ENCODE measurements around the gene HSPA4.

DNA sequence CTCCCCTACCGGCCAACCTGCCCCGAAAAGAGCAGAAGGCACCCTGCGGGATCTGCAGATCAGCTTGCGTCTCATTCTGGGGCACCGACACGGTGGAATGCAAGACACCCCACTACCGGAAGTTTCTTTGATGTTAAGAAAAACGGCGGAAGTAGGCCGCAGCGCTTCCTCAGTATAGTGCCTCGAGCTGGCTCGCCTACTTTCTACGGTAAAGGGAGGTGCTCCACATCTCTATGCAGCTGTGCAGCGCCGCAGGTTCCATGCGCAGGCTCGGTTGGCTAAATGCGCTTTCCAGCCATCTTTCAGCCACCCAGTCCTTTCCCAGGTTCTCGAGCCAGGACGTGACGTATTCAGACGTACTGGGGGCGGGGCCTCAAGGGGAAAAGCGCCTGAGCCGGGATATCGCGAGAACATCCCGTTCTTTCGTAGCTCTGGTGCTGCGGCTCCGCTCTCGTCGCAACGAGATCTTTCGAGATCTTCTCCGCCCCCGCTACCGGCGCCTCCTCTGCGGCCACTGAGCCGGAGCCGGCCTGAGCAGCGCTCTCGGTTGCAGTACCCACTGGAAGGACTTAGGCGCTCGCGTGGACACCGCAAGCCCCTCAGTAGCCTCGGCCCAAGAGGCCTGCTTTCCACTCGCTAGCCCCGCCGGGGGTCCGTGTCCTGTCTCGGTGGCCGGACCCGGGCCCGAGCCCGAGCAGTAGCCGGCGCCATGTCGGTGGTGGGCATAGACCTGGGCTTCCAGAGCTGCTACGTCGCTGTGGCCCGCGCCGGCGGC lies at the start of gene HSPA4:
- TF ChIP-seq, protein P1, sequence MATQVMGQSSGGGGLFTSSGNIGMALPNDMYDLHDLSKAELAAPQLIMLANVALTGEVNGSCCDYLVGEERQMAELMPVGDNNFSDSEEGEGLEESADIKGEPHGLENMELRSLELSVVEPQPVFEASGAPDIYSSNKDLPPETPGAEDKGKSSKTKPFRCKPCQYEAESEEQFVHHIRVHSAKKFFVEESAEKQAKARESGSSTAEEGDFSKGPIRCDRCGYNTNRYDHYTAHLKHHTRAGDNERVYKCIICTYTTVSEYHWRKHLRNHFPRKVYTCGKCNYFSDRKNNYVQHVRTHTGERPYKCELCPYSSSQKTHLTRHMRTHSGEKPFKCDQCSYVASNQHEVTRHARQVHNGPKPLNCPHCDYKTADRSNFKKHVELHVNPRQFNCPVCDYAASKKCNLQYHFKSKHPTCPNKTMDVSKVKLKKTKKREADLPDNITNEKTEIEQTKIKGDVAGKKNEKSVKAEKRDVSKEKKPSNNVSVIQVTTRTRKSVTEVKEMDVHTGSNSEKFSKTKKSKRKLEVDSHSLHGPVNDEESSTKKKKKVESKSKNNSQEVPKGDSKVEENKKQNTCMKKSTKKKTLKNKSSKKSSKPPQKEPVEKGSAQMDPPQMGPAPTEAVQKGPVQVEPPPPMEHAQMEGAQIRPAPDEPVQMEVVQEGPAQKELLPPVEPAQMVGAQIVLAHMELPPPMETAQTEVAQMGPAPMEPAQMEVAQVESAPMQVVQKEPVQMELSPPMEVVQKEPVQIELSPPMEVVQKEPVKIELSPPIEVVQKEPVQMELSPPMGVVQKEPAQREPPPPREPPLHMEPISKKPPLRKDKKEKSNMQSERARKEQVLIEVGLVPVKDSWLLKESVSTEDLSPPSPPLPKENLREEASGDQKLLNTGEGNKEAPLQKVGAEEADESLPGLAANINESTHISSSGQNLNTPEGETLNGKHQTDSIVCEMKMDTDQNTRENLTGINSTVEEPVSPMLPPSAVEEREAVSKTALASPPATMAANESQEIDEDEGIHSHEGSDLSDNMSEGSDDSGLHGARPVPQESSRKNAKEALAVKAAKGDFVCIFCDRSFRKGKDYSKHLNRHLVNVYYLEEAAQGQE (IDR thresholded peaks at IDR 0.05; ENCODE audit: insufficient read depth in 1 of 2, low read depth in 2 of 2, low read length in 2 of 2): no peak
- TF ChIP-seq POLR2AphosphoS5 (IDR thresholded peaks at IDR 0.05; ENCODE audit: low read depth, low read length): peak; percentile 94
- TF ChIP-seq SIN3A (IDR thresholded peaks at IDR 0.05; ENCODE audit: borderline replicate concordance, insufficient read depth, low read length): peak; percentile 88
